ENCODE data around the gene DVL3.

DNA sequence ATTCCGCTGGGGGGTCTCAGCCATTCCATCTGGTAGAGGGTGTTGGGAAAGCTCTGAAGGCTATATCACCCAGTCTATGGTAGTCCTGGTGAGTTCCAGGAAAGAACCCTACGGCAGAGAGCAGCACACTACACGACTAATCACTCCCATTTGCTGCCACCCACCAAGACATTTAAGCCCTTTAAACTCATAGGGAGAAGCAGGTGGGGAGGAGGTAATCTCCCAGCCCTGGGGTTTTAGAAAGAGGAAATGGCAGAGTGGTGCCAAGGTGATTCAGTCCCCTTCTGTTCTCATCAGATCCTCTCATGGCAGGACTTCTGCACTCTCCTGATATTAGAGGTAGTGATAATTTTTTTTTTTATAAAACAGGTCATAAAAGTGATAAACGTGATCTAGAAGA, 63.6 kb downstream of the DVL3 start:
- TF ChIP-seq, protein P1, sequence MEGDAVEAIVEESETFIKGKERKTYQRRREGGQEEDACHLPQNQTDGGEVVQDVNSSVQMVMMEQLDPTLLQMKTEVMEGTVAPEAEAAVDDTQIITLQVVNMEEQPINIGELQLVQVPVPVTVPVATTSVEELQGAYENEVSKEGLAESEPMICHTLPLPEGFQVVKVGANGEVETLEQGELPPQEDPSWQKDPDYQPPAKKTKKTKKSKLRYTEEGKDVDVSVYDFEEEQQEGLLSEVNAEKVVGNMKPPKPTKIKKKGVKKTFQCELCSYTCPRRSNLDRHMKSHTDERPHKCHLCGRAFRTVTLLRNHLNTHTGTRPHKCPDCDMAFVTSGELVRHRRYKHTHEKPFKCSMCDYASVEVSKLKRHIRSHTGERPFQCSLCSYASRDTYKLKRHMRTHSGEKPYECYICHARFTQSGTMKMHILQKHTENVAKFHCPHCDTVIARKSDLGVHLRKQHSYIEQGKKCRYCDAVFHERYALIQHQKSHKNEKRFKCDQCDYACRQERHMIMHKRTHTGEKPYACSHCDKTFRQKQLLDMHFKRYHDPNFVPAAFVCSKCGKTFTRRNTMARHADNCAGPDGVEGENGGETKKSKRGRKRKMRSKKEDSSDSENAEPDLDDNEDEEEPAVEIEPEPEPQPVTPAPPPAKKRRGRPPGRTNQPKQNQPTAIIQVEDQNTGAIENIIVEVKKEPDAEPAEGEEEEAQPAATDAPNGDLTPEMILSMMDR (IDR thresholded peaks at IDR 0.05): no peak
- no peak for TF ChIP-seq POLR2A (IDR thresholded peaks at IDR 0.05)
